AG04449 (cell line): ENCODE data around the gene NCAPD3.

Source experiments
- CTCF ChIA-PET: fragments of 350-600 bp; formaldehyde crosslinking; extraction: SDS; loops from one replicate; lab custom pipeline; 2021; ENCODE audit warnings: antibody characterized with exemption; lab: Yijun Ruan, JAX
- POLR2A ChIA-PET: fragments of 400-600, 350-600 bp; formaldehyde crosslinking; extraction: SDS; loops from one replicate; lab custom pipeline; 2020; ENCODE audit warnings: antibody characterized with exemption, inconsistent platforms; lab: Yijun Ruan, JAX
- DNase-seq: peaks from one replicate; pipeline ENCODE4 v3.0.0-alpha.2; 2010; ENCODE audit warnings: low read depth, low spot score
- H3K4me3 ChIP-seq: 2 replicates; pipeline ENCODE4 v1.5.1; 2011; ENCODE audit warnings: low read depth, mild to moderate bottlenecking, control low read depth, low read length
- TF ChIP-seq, protein P1 (sequence below): IDR thresholded peaks from one replicate; pipeline ENCODE4 v1.5.1; 2011; ENCODE audit warnings: mild to moderate bottlenecking, moderate library complexity, low read length, control low read depth, inconsistent platforms; ENCODE audit not compliant: insufficient read depth; ENCODE audit errors: missing control alignments

Gene NCAPD3

DNA sequence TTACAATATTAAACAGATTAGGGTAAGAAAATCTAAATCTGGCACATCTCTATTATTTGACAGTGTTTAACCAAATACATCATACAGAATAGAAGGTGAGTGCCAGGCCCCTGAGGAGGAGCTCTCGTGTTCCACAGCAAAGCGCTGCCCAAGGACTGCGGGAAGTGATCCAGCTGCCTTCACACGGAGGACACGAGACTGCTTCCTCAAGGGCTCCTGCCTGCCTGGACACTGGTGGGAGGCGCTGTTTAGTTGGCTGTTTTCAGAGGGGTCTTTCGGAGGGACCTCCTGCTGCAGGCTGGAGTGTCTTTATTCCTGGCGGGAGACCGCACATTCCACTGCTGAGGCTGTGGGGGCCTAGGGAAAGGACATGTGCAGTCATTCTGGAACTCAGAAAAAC, 71.1 kb downstream of the NCAPD3 start:
- ChIA-PET POLR2A (no interaction called here), CTCF (interaction anchor here (0.8 to 2.1 kb wide), 4 partner anchors 12 to 104 kb away, joined by 3 to 16 read pairs (median 4); no protein-coding TSS in a partner anchor)
- TF ChIP-seq, protein P1, sequence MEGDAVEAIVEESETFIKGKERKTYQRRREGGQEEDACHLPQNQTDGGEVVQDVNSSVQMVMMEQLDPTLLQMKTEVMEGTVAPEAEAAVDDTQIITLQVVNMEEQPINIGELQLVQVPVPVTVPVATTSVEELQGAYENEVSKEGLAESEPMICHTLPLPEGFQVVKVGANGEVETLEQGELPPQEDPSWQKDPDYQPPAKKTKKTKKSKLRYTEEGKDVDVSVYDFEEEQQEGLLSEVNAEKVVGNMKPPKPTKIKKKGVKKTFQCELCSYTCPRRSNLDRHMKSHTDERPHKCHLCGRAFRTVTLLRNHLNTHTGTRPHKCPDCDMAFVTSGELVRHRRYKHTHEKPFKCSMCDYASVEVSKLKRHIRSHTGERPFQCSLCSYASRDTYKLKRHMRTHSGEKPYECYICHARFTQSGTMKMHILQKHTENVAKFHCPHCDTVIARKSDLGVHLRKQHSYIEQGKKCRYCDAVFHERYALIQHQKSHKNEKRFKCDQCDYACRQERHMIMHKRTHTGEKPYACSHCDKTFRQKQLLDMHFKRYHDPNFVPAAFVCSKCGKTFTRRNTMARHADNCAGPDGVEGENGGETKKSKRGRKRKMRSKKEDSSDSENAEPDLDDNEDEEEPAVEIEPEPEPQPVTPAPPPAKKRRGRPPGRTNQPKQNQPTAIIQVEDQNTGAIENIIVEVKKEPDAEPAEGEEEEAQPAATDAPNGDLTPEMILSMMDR: no peak

DNA sequence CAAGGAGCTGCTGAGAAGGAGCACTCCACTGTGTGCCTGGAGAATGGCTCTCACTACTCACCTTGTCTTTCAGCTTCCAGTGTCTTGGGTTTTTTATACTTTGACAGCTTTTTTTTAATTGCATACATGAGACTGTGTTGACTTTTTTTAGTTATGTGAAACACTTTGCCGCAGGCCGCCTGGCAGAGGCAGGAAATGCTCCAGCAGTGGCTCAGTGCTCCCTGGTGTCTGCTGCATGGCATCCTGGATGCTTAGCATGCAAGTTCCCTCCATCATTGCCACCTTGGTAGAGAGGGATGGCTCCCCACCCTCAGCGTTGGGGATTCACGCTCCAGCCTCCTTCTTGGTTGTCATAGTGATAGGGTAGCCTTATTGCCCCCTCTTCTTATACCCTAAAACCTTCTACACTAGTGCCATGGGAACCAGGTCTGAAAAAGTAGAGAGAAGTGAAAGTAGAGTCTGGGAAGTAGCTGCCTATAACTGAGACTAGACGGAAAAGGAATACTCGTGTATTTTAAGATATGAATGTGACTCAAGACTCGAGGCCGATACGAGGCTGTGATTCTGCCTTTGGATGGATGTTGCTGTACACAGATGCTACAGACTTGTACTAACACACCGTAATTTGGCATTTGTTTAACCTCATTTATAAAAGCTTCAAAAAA, 72.6 kb downstream of the NCAPD3 start:
- no peak for DNase-seq
- no peak overlapping the region for H3K4me3 ChIP-seq
- TF ChIP-seq, protein P1: no peak
- ChIA-PET POLR2A (no interaction called here), CTCF (interaction anchor here (2.1 kb wide), 1 partner anchor 100 kb away, joined by 16 read pairs; no protein-coding TSS in a partner anchor)

More for the DNA sequence above, 71.1 kb downstream of the NCAPD3 start:
- no peak for DNase-seq
- H3K4me3 ChIP-seq: no peak overlapping the region

DNA sequence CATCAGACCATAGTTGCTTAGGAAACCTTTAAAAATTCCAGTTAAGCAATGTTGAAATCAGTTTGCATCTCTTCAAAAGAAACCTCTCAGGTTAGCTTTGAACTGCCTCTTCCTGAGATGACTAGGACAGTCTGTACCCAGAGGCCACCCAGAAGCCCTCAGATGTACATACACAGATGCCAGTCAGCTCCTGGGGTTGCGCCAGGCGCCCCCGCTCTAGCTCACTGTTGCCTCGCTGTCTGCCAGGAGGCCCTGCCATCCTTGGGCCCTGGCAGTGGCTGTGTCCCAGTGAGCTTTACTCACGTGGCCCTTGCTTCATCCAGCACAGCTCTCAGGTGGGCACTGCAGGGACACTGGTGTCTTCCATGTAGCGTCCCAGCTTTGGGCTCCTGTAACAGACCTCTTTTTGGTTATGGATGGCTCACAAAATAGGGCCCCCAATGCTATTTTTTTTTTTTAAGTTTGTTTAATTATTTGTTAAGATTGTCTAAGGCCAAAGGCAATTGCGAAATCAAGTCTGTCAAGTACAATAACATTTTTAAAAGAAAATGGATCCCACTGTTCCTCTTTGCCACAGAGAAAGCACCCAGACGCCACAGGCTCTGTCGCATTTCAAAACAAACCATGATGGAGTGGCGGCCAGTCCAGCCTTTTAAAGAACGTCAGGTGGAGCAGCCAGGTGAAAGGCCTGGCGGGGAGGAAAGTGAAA, 73.4 kb downstream of the NCAPD3 start:
- TF ChIP-seq, protein P1: no peak
- CTCF ChIA-PET: interaction anchor here (0.8 to 2.4 kb wide), 4 partner anchors 10 to 223 kb away, joined by 3 to 13 read pairs (median 4); no protein-coding TSS in a partner anchor
- no peak overlapping the region for H3K4me3 ChIP-seq
- DNase-seq: no peak
- POLR2A ChIA-PET: no interaction called here

DNA sequence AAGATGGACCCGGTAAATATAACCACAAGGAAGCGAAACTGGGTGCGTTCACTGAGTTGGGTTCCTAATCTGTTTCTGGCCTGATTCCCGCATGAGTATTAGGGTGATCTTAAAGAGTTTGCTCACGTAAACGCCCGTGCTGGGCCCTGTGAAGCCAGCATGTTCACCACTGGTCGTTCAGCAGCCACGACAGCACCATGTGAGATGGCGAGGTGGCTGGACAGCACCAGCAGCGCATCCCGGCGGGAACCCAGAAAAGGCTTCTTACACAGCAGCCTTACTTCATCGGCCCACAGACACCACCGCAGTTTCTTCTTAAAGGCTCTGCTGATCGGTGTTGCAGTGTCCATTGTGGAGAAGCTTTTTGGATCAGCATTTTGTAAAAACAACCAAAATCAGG, 74.4 kb downstream of the NCAPD3 start:
- ChIA-PET POLR2A (no interaction called here), CTCF (interaction anchor here (0.6 to 2.4 kb wide), 3 partner anchors 9 to 222 kb away, joined by 3 to 13 read pairs (median 3); no protein-coding TSS in a partner anchor)
- DNase-seq: no peak
- TF ChIP-seq, protein P1: no peak
- no peak overlapping the region for H3K4me3 ChIP-seq

DNA sequence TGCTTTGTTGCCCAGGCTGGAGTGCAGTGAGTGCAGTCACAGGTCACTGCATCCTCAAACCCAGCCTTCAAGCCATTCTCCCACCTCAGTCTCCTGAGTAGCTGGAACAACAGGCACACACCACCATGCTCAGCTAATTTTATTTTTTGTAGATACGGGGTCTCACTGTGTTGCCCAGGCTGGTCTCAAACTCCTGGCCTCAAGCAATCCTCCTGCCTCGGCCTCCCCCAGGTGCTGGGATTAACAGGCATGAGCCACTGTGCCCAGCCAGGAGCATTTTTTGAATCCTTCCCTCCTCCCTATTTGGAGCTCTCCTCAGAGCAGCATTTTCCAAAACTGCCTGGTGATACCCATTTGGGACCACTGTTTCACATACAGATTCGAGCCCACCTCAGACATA, 77.2 kb downstream of the NCAPD3 start:
- TF ChIP-seq, protein P1: no peak
- CTCF ChIA-PET: interaction anchor here (1.4 to 2.3 kb wide), 2 partner anchors 96 to 219 kb away, joined by 4 to 8 read pairs; no protein-coding TSS in a partner anchor
- POLR2A ChIA-PET: no interaction called here
- DNase-seq: no peak
- H3K4me3 ChIP-seq: no peak overlapping the region

DNA sequence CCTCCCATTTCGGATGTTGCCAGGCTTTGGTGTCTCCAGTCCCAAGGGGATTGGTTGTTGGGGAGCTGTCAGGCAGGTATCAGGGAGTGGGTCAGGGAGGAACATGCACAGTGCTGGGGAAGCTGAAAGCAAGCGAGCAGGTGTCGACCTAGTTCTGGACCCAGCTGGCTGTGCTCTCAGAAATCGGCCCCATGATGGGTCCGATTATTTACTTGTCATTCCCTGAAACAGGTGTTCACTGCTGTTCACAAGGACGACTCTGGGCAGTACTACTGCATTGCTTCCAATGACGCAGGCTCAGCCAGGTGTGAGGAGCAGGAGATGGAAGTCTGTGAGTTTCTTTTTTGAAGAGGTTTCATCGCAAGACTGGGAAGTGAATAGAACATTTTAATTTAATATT, 78.1 kb downstream of the NCAPD3 start:
- no peak overlapping the region for H3K4me3 ChIP-seq
- no peak for DNase-seq
- CTCF ChIA-PET: interaction anchor here (1.4 to 2.3 kb wide), 2 partner anchors 95 to 218 kb away, joined by 4 to 8 read pairs; no protein-coding TSS in a partner anchor
- TF ChIP-seq, protein P1: no peak
- POLR2A ChIA-PET: no interaction called here
